SKM-1 treated with dmso at 0.1 percent for 144 hours (cell line): Measurements from ENCODE around the gene ARMC3.
"Not testable (repeated sequence)": the region's sequence is repeated elsewhere in the genome, so short reads cannot be mapped to it uniquely, and the experiment has no call there.

ENCODE experiments used
- DNase-seq: peaks from one replicate; lab custom pipeline; 2025; ENCODE audit not compliant: unreplicated experiment; lab: John Stamatoyannopoulos, UW

The ARMC3 gene

GRCh38 chr10:22925088-22925487 is 2.8 kb upstream of the ARMC3 start:
- DNase-seq: no peak

GRCh38 chr10:22927166-22927565 is 687 bp upstream of the ARMC3 start:
- DNase-seq: no peak

- not testable (repeated sequence) for DNase-seq
Observed at GRCh38 chr10:22929053-22929452, 1.2 kb downstream of the ARMC3 start.

GRCh38 chr10:22931948-22932347 is 4.1 kb downstream of the ARMC3 start:
- DNase-seq: no peak

- DNase-seq: no peak
Observed at GRCh38 chr10:22932626-22933370, 4.9 kb downstream of the ARMC3 start.

- DNase-seq: no peak
Observed at GRCh38 chr10:22934726-22935125, 6.9 kb downstream of the ARMC3 start.

- DNase-seq: no peak
Observed at GRCh38 chr10:22942437-22942836, 14.6 kb downstream of the ARMC3 start.

GRCh38 chr10:22945934-22946673 is 18.3 kb downstream of the ARMC3 start:
- no peak for DNase-seq

- no peak for DNase-seq
Observed at GRCh38 chr10:22954970-22955369, 27.1 kb downstream of the ARMC3 start.

- DNase-seq: no peak
Observed at GRCh38 chr10:22958338-22958737, 30.5 kb downstream of the ARMC3 start.

GRCh38 chr10:22959292-22959691 is 31.4 kb downstream of the ARMC3 start:
- no peak for DNase-seq

GRCh38 chr10:22959950-22960349 is 32.1 kb downstream of the ARMC3 start:
- no peak for DNase-seq

GRCh38 chr10:22962817-22963216 is 35.0 kb downstream of the ARMC3 start:
- no peak for DNase-seq

- DNase-seq: no peak
Observed at GRCh38 chr10:22969704-22970103, 41.9 kb downstream of the ARMC3 start.

GRCh38 chr10:22976534-22976933 is 48.7 kb downstream of the ARMC3 start:
- no peak for DNase-seq

- no peak for DNase-seq
Observed at GRCh38 chr10:22977751-22978150, 49.9 kb downstream of the ARMC3 start.

GRCh38 chr10:22978287-22978686 is 50.4 kb downstream of the ARMC3 start:
- DNase-seq: no peak

- DNase-seq: no peak
Observed at GRCh38 chr10:22978918-22979317, 51.1 kb downstream of the ARMC3 start.

GRCh38 chr10:22980822-22981221 is 53.0 kb downstream of the ARMC3 start:
- no peak for DNase-seq

GRCh38 chr10:22984066-22984465 is 56.2 kb downstream of the ARMC3 start:
- no peak for DNase-seq

- no peak for DNase-seq
Observed at GRCh38 chr10:22986771-22987542, 59.1 kb downstream of the ARMC3 start.
